ENCODE results near the gene GAB1.

Gene GAB1

DNA sequence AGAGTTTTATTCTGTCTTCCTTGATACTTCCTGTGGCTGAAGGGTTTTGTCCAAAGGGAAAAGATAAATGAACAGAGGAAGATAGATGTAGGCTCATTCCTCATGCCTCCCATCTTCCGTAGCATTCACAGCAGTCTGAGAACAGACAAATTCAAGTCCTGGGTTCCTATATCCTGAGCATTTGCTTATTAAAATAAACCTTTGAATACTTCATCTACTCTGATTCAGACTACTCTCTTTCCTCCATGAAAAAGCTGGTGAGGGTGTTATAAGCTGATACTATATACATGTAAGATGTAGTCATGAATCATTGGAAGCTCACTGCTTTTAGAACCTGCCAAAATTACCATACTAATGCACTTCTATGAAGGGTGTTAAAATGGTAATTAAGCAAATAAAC, 61.2 kb downstream of the GAB1 start:
- H3K27me3 ChIP-seq (ENCODE audit: control insufficient read depth, insufficient read depth, low read length): no peaks in the 10 kb centered on the region
- no peak overlapping the region for H3K4me3 ChIP-seq (ENCODE audit: low read length)
- H3K36me3 ChIP-seq (ENCODE audit: control insufficient read depth, insufficient read depth, low read length): no peaks in the 10 kb centered on the region
- H3K9ac ChIP-seq (ENCODE audit: low read length): no peak overlapping the region
- peaks cover 7% of the 10 kb centered on the region for H3K4me1 ChIP-seq (ENCODE audit: control insufficient read depth, insufficient read depth, low read length)
- H3K9me3 ChIP-seq (ENCODE audit: control insufficient read depth, low read length): no peaks in the 10 kb centered on the region

DNA sequence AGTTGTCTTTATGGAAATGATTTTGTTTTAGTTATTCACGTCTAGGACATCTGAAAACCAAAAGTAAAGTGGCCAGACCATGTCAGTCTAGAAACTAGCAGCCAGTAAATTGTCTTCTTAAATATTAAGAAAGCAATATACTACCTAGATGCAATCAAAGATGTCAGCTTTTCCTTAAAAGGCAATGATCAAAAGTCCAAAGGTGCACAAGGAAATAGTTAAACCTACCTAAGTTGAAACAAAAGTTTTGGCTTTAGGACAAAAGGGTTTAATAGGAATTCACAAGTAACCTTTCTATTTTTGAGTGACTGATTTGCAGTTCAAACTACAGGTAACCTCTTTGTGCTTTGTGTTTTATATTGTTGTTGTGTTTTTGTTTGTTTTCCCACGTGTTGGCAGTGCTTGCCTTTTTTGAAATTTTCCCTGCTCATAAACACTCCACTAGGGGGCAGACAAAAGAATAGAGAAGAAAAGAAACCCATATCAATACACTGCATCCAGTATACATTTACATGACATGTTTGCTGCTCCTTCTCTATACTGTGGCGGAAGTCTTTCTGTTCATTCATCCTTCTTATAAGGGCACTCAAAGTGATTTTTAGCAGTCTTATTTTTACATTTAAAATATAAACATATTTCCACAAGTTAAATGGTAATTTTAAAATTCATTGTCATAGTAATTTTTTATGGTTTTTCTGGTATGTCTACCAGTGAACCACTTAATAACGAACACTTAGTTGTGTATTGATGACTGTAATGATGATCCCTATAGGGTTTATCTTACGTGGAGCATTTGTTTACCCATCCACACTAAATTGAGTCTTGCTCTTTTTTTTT, 62.7 kb downstream of the GAB1 start:
- Histone ChIP-seq H3K9me3 (ENCODE audit: control insufficient read depth, low read length) (no peaks in the 10 kb centered on the region), H3K9ac (ENCODE audit: low read length) (no peak overlapping the region), H3K4me1 (ENCODE audit: control insufficient read depth, insufficient read depth, low read length) (peaks cover 7% of the 10 kb centered on the region), H3K4me3 (ENCODE audit: low read length) (no peak overlapping the region), H3K27me3 (ENCODE audit: control insufficient read depth, insufficient read depth, low read length) (no peaks in the 10 kb centered on the region), H3K36me3 (ENCODE audit: control insufficient read depth, insufficient read depth, low read length) (no peaks in the 10 kb centered on the region)

DNA sequence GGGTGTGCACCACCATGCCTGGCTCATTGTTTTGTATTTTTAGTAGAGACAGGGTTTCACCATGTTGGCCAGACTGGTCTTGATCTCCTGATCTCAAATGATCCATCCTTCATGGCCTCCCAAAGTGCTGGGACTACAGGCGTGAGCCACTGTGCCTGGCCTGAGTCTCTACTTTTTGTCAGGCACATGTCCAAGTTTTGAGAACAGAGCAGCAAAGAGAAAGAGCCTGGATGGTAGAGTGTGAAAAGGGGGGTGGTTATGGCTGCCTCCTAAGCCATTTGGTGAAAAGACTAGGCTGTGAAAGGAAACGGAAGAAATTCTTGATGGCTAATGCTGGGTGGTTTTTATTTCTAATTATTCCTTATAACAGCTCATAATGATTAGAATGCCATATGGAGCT, 63.4 kb downstream of the GAB1 start:
- peaks cover 7% of the 10 kb centered on the region for H3K4me1 ChIP-seq (ENCODE audit: control insufficient read depth, insufficient read depth, low read length)
- no peaks in the 10 kb centered on the region for H3K9me3 ChIP-seq (ENCODE audit: control insufficient read depth, low read length)
- no peaks in the 10 kb centered on the region for H3K36me3 ChIP-seq (ENCODE audit: control insufficient read depth, insufficient read depth, low read length)
- H3K27me3 ChIP-seq (ENCODE audit: control insufficient read depth, insufficient read depth, low read length): no peaks in the 10 kb centered on the region
- no peak overlapping the region for H3K9ac ChIP-seq (ENCODE audit: low read length)
- H3K4me3 ChIP-seq (ENCODE audit: low read length): no peak overlapping the region

DNA sequence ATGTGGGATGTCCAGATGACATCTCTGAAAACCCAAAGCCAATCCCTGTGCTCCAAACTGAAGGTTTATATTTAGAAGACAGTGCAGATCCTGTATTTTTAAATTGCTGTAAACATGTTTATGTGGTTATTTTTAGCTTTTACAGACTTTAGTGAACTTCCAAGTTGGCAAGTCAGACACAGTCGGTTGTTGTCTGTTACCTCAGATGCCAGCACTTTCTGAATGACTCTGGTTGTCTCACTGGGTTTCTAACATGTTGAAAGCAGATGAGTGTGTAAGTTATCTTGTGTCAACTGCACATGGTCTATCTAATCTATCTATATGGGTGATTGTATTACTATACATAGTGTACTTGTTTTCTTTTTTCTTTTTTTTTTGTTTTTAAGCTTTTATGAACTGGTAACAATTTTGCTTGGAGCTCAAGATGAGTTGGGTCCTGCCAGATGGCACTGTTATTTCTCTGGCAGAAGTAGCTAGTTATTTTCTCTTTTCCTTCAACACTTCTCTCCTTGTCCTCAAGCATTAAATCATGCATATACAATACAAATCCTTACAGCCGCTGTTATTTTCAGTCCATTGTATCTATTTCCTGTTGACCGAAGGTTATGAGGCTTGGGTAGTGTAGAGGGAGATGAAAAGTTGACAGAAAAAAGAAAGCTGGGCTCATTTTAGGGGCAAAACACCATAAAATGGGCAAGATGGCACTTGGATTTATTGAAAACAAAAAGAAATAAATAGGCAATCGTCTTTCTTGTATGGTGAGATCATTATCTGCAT, 66.3 kb downstream of the GAB1 start:
- Histone ChIP-seq H3K4me3 (ENCODE audit: low read length) (no peak overlapping the region), H3K4me1 (ENCODE audit: control insufficient read depth, insufficient read depth, low read length) (peaks cover 22% of the 10 kb centered on the region), H3K9me3 (ENCODE audit: control insufficient read depth, low read length) (no peaks in the 10 kb centered on the region), H3K9ac (ENCODE audit: low read length) (no peak overlapping the region), H3K27me3 (ENCODE audit: control insufficient read depth, insufficient read depth, low read length) (no peaks in the 10 kb centered on the region), H3K36me3 (ENCODE audit: control insufficient read depth, insufficient read depth, low read length) (no peaks in the 10 kb centered on the region)

DNA sequence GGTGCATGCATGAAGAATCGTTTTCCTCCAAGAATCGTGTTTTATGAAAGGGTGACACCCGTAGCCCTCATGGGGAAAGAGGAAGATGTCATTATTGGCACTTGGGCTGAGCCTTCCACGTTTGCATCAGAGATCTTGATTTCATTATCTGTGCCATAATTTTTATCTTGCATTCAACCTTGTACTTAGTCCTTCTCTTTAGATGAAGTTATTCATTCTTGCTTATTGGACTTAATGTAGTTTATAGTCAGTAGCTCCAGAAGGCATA, 66.8 kb downstream of the GAB1 start:
- Histone ChIP-seq H3K27me3 (ENCODE audit: control insufficient read depth, insufficient read depth, low read length) (no peaks in the 10 kb centered on the region), H3K4me3 (ENCODE audit: low read length) (no peak overlapping the region), H3K36me3 (ENCODE audit: control insufficient read depth, insufficient read depth, low read length) (no peaks in the 10 kb centered on the region), H3K9me3 (ENCODE audit: control insufficient read depth, low read length) (no peaks in the 10 kb centered on the region), H3K4me1 (ENCODE audit: control insufficient read depth, insufficient read depth, low read length) (peaks cover 22% of the 10 kb centered on the region), H3K9ac (ENCODE audit: low read length) (no peak overlapping the region)

DNA sequence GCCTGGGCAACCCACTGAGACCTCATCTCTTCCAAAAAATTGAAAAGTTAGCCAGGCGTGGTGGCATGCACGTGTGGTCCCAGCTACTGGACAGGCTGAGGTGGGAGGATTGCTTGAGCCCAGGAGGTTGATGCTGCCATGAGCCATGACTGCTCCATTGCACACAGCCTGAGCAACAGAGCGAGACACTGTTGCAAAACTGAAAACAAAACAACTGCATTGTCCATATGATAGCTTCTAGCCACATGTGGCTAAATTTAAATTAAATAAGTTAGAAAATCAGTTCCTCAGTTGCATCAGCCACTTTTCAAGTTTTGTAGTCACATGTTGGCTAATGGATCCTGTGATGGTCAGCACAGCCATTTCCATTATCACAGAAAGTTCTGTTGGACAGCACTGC, 67.9 kb downstream of the GAB1 start:
- H3K4me3 ChIP-seq (ENCODE audit: low read length): no peak overlapping the region
- no peaks in the 10 kb centered on the region for H3K9me3 ChIP-seq (ENCODE audit: control insufficient read depth, low read length)
- H3K4me1 ChIP-seq (ENCODE audit: control insufficient read depth, insufficient read depth, low read length): peaks cover 16% of the 10 kb centered on the region
- no peak overlapping the region for H3K9ac ChIP-seq (ENCODE audit: low read length)
- H3K27me3 ChIP-seq (ENCODE audit: control insufficient read depth, insufficient read depth, low read length): no peaks in the 10 kb centered on the region
- no peaks in the 10 kb centered on the region for H3K36me3 ChIP-seq (ENCODE audit: control insufficient read depth, insufficient read depth, low read length)

DNA sequence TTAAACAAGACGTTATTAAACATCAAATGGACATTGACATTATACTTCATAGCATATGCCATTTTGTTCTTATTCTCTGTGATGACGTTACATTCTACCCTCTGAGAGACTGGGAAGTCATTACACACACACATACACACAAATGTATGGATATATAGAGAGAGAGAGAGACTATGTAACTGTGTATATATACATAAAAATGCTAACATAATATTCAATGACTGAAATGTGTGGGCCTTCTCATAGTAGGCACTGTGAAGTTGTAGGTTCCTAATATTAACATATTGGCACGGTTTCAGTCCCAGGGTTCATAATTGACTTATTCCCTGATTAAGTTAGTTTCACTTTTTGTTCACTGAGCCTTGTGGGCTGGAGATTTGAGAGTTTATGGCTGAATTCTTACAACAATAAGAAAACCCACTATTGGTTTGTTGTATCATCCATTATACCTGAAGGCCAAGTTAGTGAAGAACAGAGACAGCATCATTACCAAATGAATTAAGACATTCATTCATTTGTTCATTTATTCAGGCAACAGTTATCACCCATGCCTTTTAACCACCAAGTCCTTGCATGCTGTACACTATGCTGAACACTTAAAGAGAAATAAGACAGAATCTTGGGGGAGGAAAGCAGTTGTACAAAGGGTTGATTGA, 68.5 kb downstream of the GAB1 start:
- Histone ChIP-seq H3K4me1 (ENCODE audit: control insufficient read depth, insufficient read depth, low read length) (peaks cover 15% of the 10 kb centered on the region), H3K36me3 (ENCODE audit: control insufficient read depth, insufficient read depth, low read length) (no peaks in the 10 kb centered on the region), H3K9ac (ENCODE audit: low read length) (no peak overlapping the region), H3K9me3 (ENCODE audit: control insufficient read depth, low read length) (no peaks in the 10 kb centered on the region), H3K4me3 (ENCODE audit: low read length) (no peak overlapping the region), H3K27me3 (ENCODE audit: control insufficient read depth, insufficient read depth, low read length) (no peaks in the 10 kb centered on the region)

DNA sequence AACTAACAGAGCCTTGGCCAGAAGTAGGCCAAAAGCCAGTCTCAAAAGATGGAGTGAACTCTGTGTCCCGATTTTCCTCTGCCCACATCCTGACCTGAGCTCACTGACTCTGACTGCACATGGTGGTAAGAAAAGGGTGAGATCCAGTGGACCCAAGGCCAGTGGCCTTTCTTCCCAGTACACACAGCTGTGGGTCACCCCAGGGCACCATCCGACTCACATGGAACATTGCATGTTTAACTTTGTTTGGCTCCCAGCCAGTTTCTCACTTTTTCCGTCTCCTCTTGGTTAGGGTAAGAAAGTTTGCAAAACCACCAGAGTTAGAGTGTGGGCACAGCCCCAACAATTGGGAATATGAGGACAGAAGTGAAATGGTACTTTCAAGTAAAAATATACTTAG, 69.8 kb downstream of the GAB1 start:
- Histone ChIP-seq H3K4me1 (ENCODE audit: control insufficient read depth, insufficient read depth, low read length) (peaks cover 15% of the 10 kb centered on the region), H3K9me3 (ENCODE audit: control insufficient read depth, low read length) (no peaks in the 10 kb centered on the region), H3K4me3 (ENCODE audit: low read length) (no peak overlapping the region), H3K36me3 (ENCODE audit: control insufficient read depth, insufficient read depth, low read length) (no peaks in the 10 kb centered on the region), H3K27me3 (ENCODE audit: control insufficient read depth, insufficient read depth, low read length) (no peaks in the 10 kb centered on the region), H3K9ac (ENCODE audit: low read length) (no peak overlapping the region)

DNA sequence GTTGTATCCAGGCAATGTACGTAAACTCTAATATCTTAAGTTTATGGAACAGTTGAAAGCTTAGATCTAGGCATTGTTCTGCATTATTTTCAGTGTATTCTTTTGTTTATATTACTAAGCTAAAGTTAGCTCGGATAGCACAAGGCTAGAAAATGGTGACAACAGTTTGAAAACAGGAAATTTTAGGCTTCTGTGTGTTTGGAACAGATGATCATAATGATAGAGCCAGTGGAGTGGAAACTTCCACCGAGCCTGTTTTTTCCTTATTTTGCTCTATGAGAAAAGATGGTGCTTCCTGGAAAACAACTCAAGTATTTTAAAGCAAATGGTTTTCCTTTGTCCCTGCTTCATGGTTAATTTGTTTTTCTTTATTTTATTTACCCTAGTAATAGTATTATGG, 70.8 kb downstream of the GAB1 start:
- Histone ChIP-seq H3K4me1 (ENCODE audit: control insufficient read depth, insufficient read depth, low read length) (peaks cover 18% of the 10 kb centered on the region), H3K4me3 (ENCODE audit: low read length) (no peak overlapping the region), H3K9me3 (ENCODE audit: control insufficient read depth, low read length) (no peaks in the 10 kb centered on the region), H3K9ac (ENCODE audit: low read length) (no peak overlapping the region), H3K27me3 (ENCODE audit: control insufficient read depth, insufficient read depth, low read length) (no peaks in the 10 kb centered on the region), H3K36me3 (ENCODE audit: control insufficient read depth, insufficient read depth, low read length) (no peaks in the 10 kb centered on the region)

DNA sequence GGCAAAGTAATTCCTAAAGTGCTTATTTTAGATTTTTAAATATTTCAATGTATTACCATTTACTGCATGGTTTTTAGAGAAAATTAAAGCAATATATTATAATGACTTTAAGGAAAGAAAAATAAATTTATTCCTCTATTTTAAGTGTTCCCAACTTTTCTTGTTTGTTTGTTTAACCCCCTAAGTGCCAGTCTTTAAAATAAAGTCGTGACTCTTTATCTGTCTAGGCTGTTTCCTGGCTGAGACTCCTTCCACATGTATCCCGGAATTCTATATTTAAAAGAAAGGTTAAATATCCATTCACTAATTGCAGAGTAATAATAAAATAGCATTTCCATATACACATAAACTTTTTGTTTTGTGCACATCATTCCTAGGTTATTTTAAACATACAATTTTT, 71.2 kb downstream of the GAB1 start:
- no peaks in the 10 kb centered on the region for H3K9me3 ChIP-seq (ENCODE audit: control insufficient read depth, low read length)
- H3K27me3 ChIP-seq (ENCODE audit: control insufficient read depth, insufficient read depth, low read length): no peaks in the 10 kb centered on the region
- no peaks in the 10 kb centered on the region for H3K36me3 ChIP-seq (ENCODE audit: control insufficient read depth, insufficient read depth, low read length)
- H3K4me1 ChIP-seq (ENCODE audit: control insufficient read depth, insufficient read depth, low read length): peaks cover 19% of the 10 kb centered on the region
- H3K9ac ChIP-seq (ENCODE audit: low read length): no peak overlapping the region
- H3K4me3 ChIP-seq (ENCODE audit: low read length): no peak overlapping the region

DNA sequence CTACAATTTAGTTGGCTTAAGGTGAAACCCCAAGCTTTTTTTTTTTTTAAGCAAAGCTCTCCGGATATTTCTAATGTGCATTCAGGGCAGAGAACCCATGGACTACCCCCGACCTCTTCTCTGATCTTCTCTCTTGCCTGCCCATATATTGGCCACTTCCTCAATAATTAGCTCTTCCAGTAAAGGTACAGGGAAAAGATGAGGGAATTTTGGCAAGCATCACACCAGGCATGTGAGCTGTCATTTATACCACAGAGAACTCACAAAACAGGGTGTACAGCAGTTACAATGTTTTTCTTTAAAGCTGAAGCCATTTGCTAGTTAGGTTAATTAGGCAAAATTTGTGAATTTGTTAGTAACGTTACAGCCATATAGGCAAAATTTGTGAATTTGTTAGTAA, 73.3 kb downstream of the GAB1 start:
- Histone ChIP-seq H3K9me3 (ENCODE audit: control insufficient read depth, low read length) (no peaks in the 10 kb centered on the region), H3K4me3 (ENCODE audit: low read length) (no peak overlapping the region), H3K9ac (ENCODE audit: low read length) (no peak overlapping the region), H3K27me3 (ENCODE audit: control insufficient read depth, insufficient read depth, low read length) (no peaks in the 10 kb centered on the region), H3K36me3 (ENCODE audit: control insufficient read depth, insufficient read depth, low read length) (no peaks in the 10 kb centered on the region), H3K4me1 (ENCODE audit: control insufficient read depth, insufficient read depth, low read length) (peaks cover 19% of the 10 kb centered on the region)

Data from mucosa of stomach (tissue), 1 donor.